Measurements from ENCODE around the gene RMND5A.

DNA sequence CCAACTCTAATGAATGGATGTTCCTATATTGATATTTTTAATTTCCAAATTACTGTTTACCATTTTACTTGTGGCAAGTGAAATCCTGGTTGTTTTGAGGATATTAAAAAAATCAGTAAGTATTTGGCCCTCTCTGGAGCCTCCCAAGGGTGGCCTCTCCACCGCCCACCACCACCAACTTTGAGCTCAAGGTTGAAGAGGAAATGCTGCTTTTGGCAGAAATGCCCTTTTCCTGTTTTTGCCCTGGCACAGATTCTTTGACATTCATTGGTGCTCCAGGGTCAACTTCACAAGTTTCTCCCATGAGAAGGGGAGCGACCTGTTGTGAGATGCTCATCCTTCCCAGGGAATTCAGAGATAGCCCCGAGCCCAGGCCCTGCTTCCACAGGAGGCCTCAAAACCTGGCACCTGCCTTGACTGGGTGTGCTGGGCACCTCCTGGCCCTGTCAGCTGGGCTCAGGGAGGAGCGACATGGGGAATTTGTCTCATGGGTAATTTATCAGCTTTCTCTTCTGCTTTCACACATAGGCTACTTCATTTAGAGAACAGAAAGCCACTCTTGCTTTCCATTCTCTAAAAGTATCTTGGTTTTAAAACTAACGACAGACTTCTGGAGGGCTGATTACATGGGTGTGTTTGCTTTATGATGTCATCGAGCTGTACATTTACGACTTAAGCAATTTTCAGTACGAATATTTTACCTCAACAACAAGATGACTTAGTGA, 63.7 kb downstream of the RMND5A start:
- TF ChIP-seq POLR2A (IDR thresholded peaks at IDR 0.05) (no peak), POLR2AphosphoS5 (IDR thresholded peaks at IDR 0.05) (peak; percentile 52 to 65 (median 64))
- TF ChIP-seq, protein P1, sequence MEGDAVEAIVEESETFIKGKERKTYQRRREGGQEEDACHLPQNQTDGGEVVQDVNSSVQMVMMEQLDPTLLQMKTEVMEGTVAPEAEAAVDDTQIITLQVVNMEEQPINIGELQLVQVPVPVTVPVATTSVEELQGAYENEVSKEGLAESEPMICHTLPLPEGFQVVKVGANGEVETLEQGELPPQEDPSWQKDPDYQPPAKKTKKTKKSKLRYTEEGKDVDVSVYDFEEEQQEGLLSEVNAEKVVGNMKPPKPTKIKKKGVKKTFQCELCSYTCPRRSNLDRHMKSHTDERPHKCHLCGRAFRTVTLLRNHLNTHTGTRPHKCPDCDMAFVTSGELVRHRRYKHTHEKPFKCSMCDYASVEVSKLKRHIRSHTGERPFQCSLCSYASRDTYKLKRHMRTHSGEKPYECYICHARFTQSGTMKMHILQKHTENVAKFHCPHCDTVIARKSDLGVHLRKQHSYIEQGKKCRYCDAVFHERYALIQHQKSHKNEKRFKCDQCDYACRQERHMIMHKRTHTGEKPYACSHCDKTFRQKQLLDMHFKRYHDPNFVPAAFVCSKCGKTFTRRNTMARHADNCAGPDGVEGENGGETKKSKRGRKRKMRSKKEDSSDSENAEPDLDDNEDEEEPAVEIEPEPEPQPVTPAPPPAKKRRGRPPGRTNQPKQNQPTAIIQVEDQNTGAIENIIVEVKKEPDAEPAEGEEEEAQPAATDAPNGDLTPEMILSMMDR (IDR thresholded peaks at IDR 0.05 in 8 of 11, conservative IDR thresholded peaks at IDR 0.05 in 3 of 11), result no peak
